MG63 (cell line): ENCODE measurements around the gene COG5. TPM values are rescaled to one million over a fixed set of nuclear protein-coding genes. Genes with fewer than 3 reads are reported as not detected.
"Not testable (repeated sequence)": the region's sequence is repeated elsewhere in the genome, so short reads cannot be mapped to it uniquely, and the experiment has no call there.

ENCODE experiments used
- DNase-seq: peaks from one replicate; pipeline ENCODE4 v3.0.0-alpha.2; 2020
- H3K27me3 ChIP-seq: fragments of 250-450 bp; sonication (Bioruptor Pico); 2 replicates; pipeline ENCODE4 v1.5.1; 2020; ENCODE audit warnings: mild to moderate bottlenecking, moderate library complexity
- H3K36me3 ChIP-seq: fragments of 250-450 bp; sonication (Bioruptor Pico); 2 replicates; pipeline ENCODE4 v1.5.1; 2020; ENCODE audit warnings: mild to moderate bottlenecking, moderate library complexity
- H3K4me3 ChIP-seq: fragments of 250-450 bp; sonication (Bioruptor Pico); 2 replicates; pipeline ENCODE4 v1.5.1; 2020; ENCODE audit warnings: mild to moderate bottlenecking, moderate library complexity
- H3K9me3 ChIP-seq: fragments of 250-450 bp; sonication (Bioruptor Pico); 2 replicates; pipeline ENCODE4 v1.5.1; 2020; ENCODE audit warnings: mild to moderate bottlenecking, moderate library complexity
- total RNA-seq: library from RNA; depleted of rRNA; stranded (reverse); fragments of >200 nt; shearing (Covaris generic); gene quantifications from 2 replicates; pipeline ENCODE4 v1.2.3, GENCODE V29; 2014; ENCODE audit warnings: low replicate concordance

Gene COG5
- total RNA-seq, 1 experiment from 2014 or later = 37.5 TPM

- no peak overlapping the region for H3K4me3 ChIP-seq
- H3K9me3 ChIP-seq = no peaks in the 10 kb centered on the region
- no peaks in the 10 kb centered on the region for H3K27me3 ChIP-seq
- no peaks in the 10 kb centered on the region for H3K36me3 ChIP-seq
- DNase-seq = no peak
Observed at GRCh38 chr7:107255602-107256001, 308.1 kb downstream of the COG5 start.

- no peak overlapping the region for H3K4me3 ChIP-seq
- no peak for DNase-seq
Observed at GRCh38 chr7:107254398-107254985, 309.2 kb downstream of the COG5 start.

DNA sequence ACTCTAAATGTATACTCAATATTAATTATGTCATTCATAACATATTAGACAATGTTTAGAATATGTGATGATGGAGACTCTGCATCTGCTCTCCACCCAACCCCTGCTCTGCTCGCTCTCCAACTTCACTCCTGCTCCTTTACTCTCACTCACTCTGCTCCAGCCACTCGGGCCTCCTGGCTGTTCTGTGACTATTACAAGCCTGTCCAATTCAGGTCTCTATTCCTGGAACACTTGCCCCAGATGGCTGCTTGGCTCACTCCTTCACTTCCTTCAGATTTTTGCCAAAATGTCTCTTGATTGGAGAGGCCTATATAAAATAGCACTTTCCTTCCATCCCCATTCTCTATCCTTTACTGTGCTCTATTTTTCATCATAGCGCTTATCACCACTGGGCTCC lies 310.1 kb downstream of the COG5 start:
- Histone ChIP-seq H3K36me3 (no peaks in the 10 kb centered on the region), H3K4me3 (no peak overlapping the region), H3K27me3 (no peaks in the 10 kb centered on the region), H3K9me3 (no peaks in the 10 kb centered on the region)
- DNase-seq = no peak

More at GRCh38 chr7:107254398-107254985, 309.2 kb downstream of the COG5 start:
- no peaks in the 10 kb centered on the region for H3K27me3 ChIP-seq
- no peaks in the 10 kb centered on the region for H3K36me3 ChIP-seq
- no peaks in the 10 kb centered on the region for H3K9me3 ChIP-seq

GRCh38 chr7:107251963-107252362 lies 311.8 kb downstream of the COG5 start:
- no peak overlapping the region for H3K4me3 ChIP-seq
- DNase-seq = no peak
- no peaks in the 10 kb centered on the region for H3K27me3 ChIP-seq
- H3K36me3 ChIP-seq = no peaks in the 10 kb centered on the region
- H3K9me3 ChIP-seq = no peaks in the 10 kb centered on the region

- no peak for DNase-seq
- no peaks in the 10 kb centered on the region for H3K27me3 ChIP-seq
- H3K9me3 ChIP-seq = no peaks in the 10 kb centered on the region
Observed at GRCh38 chr7:107248551-107249316, 315.0 kb downstream of the COG5 start.

GRCh38 chr7:107246836-107247235 lies 316.9 kb downstream of the COG5 start:
- H3K4me3 ChIP-seq, H3K9me3 ChIP-seq, DNase-seq, H3K27me3 ChIP-seq, H3K36me3 ChIP-seq: not testable (repeated sequence)

More at GRCh38 chr7:107248551-107249316, 315.0 kb downstream of the COG5 start:
- H3K36me3 ChIP-seq = no peaks in the 10 kb centered on the region
- no peak overlapping the region for H3K4me3 ChIP-seq

DNA sequence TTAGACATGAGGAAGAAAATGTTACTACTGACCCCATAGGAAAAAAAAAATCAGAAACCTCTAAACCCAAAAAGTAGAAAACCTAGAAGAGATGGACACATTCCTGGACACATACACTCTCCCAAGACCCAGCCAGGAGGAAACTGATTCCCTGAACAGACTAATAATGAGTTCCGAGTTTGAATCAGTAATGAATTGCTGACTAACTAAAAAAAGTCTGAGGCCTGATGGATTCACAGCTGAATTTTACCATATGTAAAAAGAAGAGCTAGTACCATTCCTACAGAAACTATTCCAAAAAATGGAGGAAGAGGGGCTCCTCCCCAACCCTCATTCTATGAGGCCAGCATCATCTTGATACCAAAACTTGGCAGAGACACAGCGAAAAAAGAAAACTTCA lies 319.1 kb downstream of the COG5 start:
- no peak overlapping the region for H3K4me3 ChIP-seq
- DNase-seq = no peak
- no peaks in the 10 kb centered on the region for H3K9me3 ChIP-seq
- no peaks in the 10 kb centered on the region for H3K36me3 ChIP-seq
- H3K27me3 ChIP-seq = no peaks in the 10 kb centered on the region

- no peak for DNase-seq
- Histone ChIP-seq H3K27me3 (no peaks in the 10 kb centered on the region), H3K36me3 (no peaks in the 10 kb centered on the region), H3K9me3 (no peaks in the 10 kb centered on the region), H3K4me3 (no peak overlapping the region)
Observed at GRCh38 chr7:107242267-107242666, 321.5 kb downstream of the COG5 start.

GRCh38 chr7:107237451-107237850 lies 326.3 kb downstream of the COG5 start:
- no peaks in the 10 kb centered on the region for H3K9me3 ChIP-seq
- H3K36me3 ChIP-seq = no peaks in the 10 kb centered on the region
- no peak for DNase-seq
- no peak overlapping the region for H3K4me3 ChIP-seq
- no peaks in the 10 kb centered on the region for H3K27me3 ChIP-seq

DNA sequence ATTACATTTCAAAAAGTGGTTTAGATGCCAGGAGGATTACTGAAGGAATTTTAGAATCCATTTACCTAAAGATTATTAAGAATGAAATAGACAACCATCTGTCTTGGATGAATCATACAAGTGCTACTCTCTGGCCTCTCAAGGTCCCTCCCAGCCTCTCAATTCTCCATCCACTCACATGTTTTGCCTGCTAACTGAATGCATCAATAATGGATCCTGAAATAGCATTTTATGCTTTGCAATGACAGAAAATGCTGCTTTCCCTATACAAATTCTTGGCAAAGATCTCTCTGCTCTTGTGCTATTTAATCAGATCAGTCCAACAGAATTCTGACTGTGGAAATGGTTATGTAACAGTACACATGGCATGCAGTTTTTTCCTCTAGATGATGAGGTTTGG lies 326.9 kb downstream of the COG5 start:
- DNase-seq = no peak
- H3K4me3 ChIP-seq = no peak overlapping the region
- no peaks in the 10 kb centered on the region for H3K27me3 ChIP-seq
- H3K9me3 ChIP-seq = no peaks in the 10 kb centered on the region
- no peaks in the 10 kb centered on the region for H3K36me3 ChIP-seq

DNA sequence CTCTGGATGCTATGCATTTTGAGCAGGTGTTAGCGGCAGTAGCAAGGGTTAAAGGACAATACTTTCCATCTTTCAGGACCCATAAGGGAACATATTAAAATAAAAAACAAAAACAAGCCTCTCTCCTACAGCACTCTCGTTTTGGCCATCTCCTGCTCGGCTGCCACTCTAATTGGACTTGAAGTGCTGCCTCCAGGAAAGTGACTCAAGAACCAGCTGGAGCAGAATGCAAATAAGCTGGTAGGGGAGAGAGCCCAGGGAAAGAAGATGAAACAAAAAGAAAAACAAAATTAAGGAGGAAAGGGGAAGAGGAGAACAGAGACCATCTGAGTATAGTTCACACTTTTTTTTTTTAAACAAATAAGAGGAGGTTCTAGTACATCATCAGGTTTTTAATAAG lies 329.3 kb downstream of the COG5 start:
- Histone ChIP-seq H3K9me3 (no peaks in the 10 kb centered on the region), H3K4me3 (no peak overlapping the region), H3K36me3 (no peaks in the 10 kb centered on the region), H3K27me3 (no peaks in the 10 kb centered on the region)
- DNase-seq = no peak

DNA sequence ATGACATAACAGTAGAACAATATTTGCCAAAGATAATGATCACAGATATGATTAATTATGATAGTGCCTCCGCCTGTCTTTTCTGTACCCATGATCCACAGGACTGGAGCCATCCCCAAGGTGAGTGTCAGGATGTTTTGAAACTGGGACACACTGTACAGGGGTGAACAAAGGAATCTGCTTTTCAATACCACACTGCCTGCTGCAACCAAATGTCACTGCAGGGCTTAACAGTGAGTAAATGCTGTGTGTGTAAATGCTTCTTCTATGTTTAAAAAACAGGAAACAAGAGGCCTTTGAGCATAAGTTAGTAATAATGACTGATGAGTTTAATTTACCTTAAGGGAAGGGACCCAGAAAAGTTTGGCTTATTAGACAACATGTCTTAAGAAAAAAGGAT lies 329.7 kb downstream of the COG5 start:
- no peak for DNase-seq
- no peaks in the 10 kb centered on the region for H3K36me3 ChIP-seq
- no peaks in the 10 kb centered on the region for H3K27me3 ChIP-seq
- no peaks in the 10 kb centered on the region for H3K9me3 ChIP-seq
- H3K4me3 ChIP-seq = no peak overlapping the region

GRCh38 chr7:107233174-107233573 lies 330.5 kb downstream of the COG5 start:
- no peak for DNase-seq
- H3K27me3 ChIP-seq = no peaks in the 10 kb centered on the region
- no peaks in the 10 kb centered on the region for H3K36me3 ChIP-seq
- no peaks in the 10 kb centered on the region for H3K9me3 ChIP-seq
- no peak overlapping the region for H3K4me3 ChIP-seq

DNA sequence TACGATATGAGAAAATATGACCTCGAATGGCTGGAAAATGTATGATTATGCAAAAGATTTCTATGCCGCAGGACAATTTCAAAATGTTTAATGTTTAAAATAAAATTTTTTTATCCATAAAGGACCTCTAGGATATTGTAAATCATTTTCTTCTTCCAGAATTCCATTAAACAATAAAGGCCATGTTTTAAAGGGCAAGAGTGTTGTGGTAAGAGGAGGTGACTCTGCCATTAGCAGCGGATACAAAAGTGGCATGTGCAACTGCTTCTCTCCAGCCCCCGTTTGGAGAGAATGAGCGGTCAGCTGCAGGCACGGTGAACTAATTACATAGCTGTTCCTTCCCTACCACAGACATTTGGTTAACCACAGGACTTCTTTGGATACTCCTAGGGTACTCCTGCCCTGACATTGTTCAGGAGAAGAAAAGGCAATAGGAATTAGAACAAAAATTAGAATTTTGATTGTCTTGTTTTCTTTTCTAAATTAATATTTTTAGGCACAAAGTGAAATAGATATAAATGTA lies 331.1 kb downstream of the COG5 start:
- H3K36me3 ChIP-seq = no peaks in the 10 kb centered on the region
- H3K9me3 ChIP-seq = no peaks in the 10 kb centered on the region
- DNase-seq = no peak
- H3K4me3 ChIP-seq = no peak overlapping the region
- H3K27me3 ChIP-seq = no peaks in the 10 kb centered on the region

DNA sequence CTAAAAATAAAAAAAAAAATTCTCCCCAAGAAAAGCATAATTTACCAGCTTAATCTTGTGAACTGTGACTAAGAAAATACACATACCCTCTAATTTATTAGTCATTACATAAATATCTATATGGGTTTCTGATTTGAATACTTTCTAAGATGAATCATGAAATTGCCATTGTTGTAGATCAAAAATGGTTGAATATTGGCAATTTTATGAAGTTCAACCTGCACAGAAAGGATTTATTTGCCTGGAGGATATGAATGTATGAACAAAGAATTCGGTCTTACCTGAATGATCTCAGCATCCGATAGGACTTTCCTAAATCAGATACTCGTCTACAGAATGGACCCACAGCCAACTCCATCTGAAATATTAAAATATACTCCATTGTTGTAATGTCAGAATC lies 333.4 kb downstream of the COG5 start:
- no peak overlapping the region for H3K4me3 ChIP-seq
- H3K9me3 ChIP-seq = no peaks in the 10 kb centered on the region
- H3K36me3 ChIP-seq = no peaks in the 10 kb centered on the region
- no peaks in the 10 kb centered on the region for H3K27me3 ChIP-seq
- DNase-seq = no peak

- H3K27me3 ChIP-seq = no peaks in the 10 kb centered on the region
- no peak for DNase-seq
- H3K9me3 ChIP-seq = no peaks in the 10 kb centered on the region
- no peaks in the 10 kb centered on the region for H3K36me3 ChIP-seq
- no peak overlapping the region for H3K4me3 ChIP-seq
Observed at GRCh38 chr7:107228291-107228690, 335.4 kb downstream of the COG5 start.

- Histone ChIP-seq H3K4me3 (no peak overlapping the region), H3K9me3 (no peaks in the 10 kb centered on the region), H3K27me3 (no peaks in the 10 kb centered on the region), H3K36me3 (no peaks in the 10 kb centered on the region)
- no peak for DNase-seq
Observed at GRCh38 chr7:107224374-107225223, 339.1 kb downstream of the COG5 start.
